Keratinocyte (primary cell): ENCODE data around the gene IL5RA. TPM values are rescaled to one million over a fixed set of nuclear protein-coding genes. Genes with fewer than 3 reads are reported as not detected.

Source experiments
- DNase-seq: peaks from one replicate; pipeline ENCODE4 v3.0.0-alpha.2; 2011; ENCODE audit warnings: low read depth, missing footprints, low spot score
- FAIRE-seq: peaks from 2 replicates; lab custom pipeline; 2011; peaks lifted over from hg19 to GRCh38; lab: Jason Lieb, UNC
- H2AFZ ChIP-seq: 2 replicates; pipeline ENCODE4 v1.6.0; 2012; ENCODE audit warnings: low read length, control low read depth, inconsistent platforms; ENCODE audit not compliant: control insufficient read depth
- H3K27ac ChIP-seq: 2 replicates; pipeline ENCODE4 v1.5.1; 2011; ENCODE audit warnings: low read length; ENCODE audit not compliant: control insufficient read depth, insufficient read depth
- H3K27me3 ChIP-seq: 3 replicates; pipeline ENCODE4 v1.6.0; 2011; ENCODE audit warnings: low read length; ENCODE audit not compliant: control insufficient read depth, insufficient read depth; ENCODE audit errors: extremely low read depth
- H3K36me3 ChIP-seq, 2 experiments: 2 replicates in 1 of 2; 3 replicates in 1 of 2; pipeline ENCODE4 v1.5.1; 2011; ENCODE audit warnings: low read length in 2 of 2, mild to moderate bottlenecking in 1 of 2; ENCODE audit not compliant: control insufficient read depth in 2 of 2, insufficient read depth in 2 of 2; ENCODE audit errors: extremely low read depth in 1 of 2
- H3K4me1 ChIP-seq: 3 replicates; pipeline ENCODE4 v1.5.1; 2011; ENCODE audit warnings: low read length; ENCODE audit not compliant: control insufficient read depth, insufficient read depth; ENCODE audit errors: extremely low read depth
- H3K4me2 ChIP-seq: 3 replicates; pipeline ENCODE4 v1.6.0; 2011; ENCODE audit warnings: low read depth, low read length; ENCODE audit not compliant: control insufficient read depth, insufficient read depth; ENCODE audit errors: extremely low read depth
- H3K4me3 ChIP-seq, 3 experiments: fragments of 200-600 bp in 1 of 3; sonication (generic) in 1 of 3; 2 replicates in 2 of 3; 3 replicates in 1 of 3; pipeline ENCODE4 v1.5.1; 2011 to 2016; ENCODE audit warnings: low read length in 3 of 3, mild to moderate bottlenecking in 3 of 3, control low read depth in 2 of 3, inconsistent platforms in 1 of 3, low read depth in 1 of 3, mixed read lengths in 1 of 3, mixed run types in 1 of 3, moderate library complexity in 1 of 3; ENCODE audit not compliant: control insufficient read depth in 2 of 3, insufficient read depth in 2 of 3; ENCODE audit errors: extremely low read depth in 1 of 3
- H3K79me2 ChIP-seq: 2 replicates; pipeline ENCODE4 v1.6.0; 2012; ENCODE audit warnings: low read length; ENCODE audit not compliant: control insufficient read depth, insufficient read depth
- H3K9ac ChIP-seq: 3 replicates; pipeline ENCODE4 v1.6.0; 2011; ENCODE audit warnings: low read length; ENCODE audit not compliant: control insufficient read depth, insufficient read depth; ENCODE audit errors: extremely low read depth
- H3K9me1 ChIP-seq: 3 replicates; pipeline ENCODE4 v1.6.0; 2011; ENCODE audit warnings: low read length; ENCODE audit not compliant: control insufficient read depth, insufficient read depth; ENCODE audit errors: extremely low read depth
- H3K9me3 ChIP-seq: 2 replicates; pipeline ENCODE4 v1.5.1; 2012; ENCODE audit warnings: low read depth, low read length; ENCODE audit not compliant: control insufficient read depth
- H4K20me1 ChIP-seq: 3 replicates; pipeline ENCODE4 v1.6.0; 2011; ENCODE audit warnings: low read length; ENCODE audit not compliant: control insufficient read depth, insufficient read depth; ENCODE audit errors: extremely low read depth
- CTCF ChIP-seq, 3 experiments: IDR thresholded peaks in 1 of 3; conservative IDR thresholded peaks in 1 of 3; optimal IDR thresholded peaks in 1 of 3; 2 replicates in 2 of 3; 3 replicates in 1 of 3; pipeline versions ENCODE3 to v1.5.1; 2011; ENCODE audit warnings: low read length in 3 of 3, mild to moderate bottlenecking in 3 of 3, moderate library complexity in 2 of 3, control low read depth in 1 of 3, inconsistent platforms in 1 of 3; ENCODE audit not compliant: insufficient read depth in 2 of 3; ENCODE audit errors: extremely low read depth in 1 of 3
- EZH2 ChIP-seq: IDR thresholded peaks from one replicate; pipeline ENCODE4 v1.6.1; 2012; ENCODE audit warnings: inconsistent platforms, mild to moderate bottlenecking, low read length, moderate library complexity
- dilution Hi-C: fragments of 300-500 bp; cut with MboI; formaldehyde crosslinking; loops from one replicate; pipeline ENCODE4 v1.7.0; 2020; ENCODE audit warnings: low sequenced_read_pairs; ENCODE audit not compliant: extremely low pct_ligation_motif_present
- polyA plus RNA-seq, 5 experiments: library from polyadenylated mRNA; depleted of rRNA in 3 of 5; stranded (reverse) in 3 of 5; stranded (forward) in 1 of 5; unstranded in 1 of 5; fragments of >200 nt; gene quantifications; 1 replicate in 1 of 5; 2 replicates in 3 of 5; 3 replicates in 1 of 5; pipeline versions ENCODE4 v1.2.1 to v1.2.3, GENCODE V29; 2011 to 2012; ENCODE audit warnings: missing spikeins in 2 of 5, low read depth in 1 of 5, low replicate concordance in 1 of 5

IL5RA gene
- polyA plus RNA-seq, 1 donor (not counting 4 experiments of a cell fraction or from before 2014, with no cell fraction given): not detected

- no peaks in the 10 kb centered on the region for H4K20me1 ChIP-seq
- H3K27me3 ChIP-seq: no peaks in the 10 kb centered on the region
- no peak overlapping the region for H3K4me3 ChIP-seq
- TF ChIP-seq EZH2: no peak
- no peak for TF ChIP-seq CTCF (optimal IDR thresholded peaks at IDR 0.05 in 1 of 3, IDR thresholded peaks at IDR 0.05 in 1 of 3, conservative IDR thresholded peaks at IDR 0.05 in 1 of 3; ENCODE audit: extremely low read depth in 1 of 3, insufficient read depth in 2 of 3, low read length in 3 of 3)
- H3K9me1 ChIP-seq: no peaks in the 10 kb centered on the region
- H3K4me1 ChIP-seq: no peaks in the 10 kb centered on the region
- no peak overlapping the region for H3K4me2 ChIP-seq
- FAIRE-seq: no peak
- no peaks in the 10 kb centered on the region for H3K36me3 ChIP-seq
- H3K27ac ChIP-seq: no peak overlapping the region
- H2AFZ ChIP-seq: no peak overlapping the region
- dilution Hi-C loops: no loop called here
- H3K9me3 ChIP-seq: no peaks in the 10 kb centered on the region
- DNase-seq: no peak
- no peak overlapping the region for H3K9ac ChIP-seq
- no peaks in the 10 kb centered on the region for H3K79me2 ChIP-seq
Observed at GRCh38 chr3:3105246-3105645, 4.9 kb downstream of the IL5RA start.

- TF ChIP-seq EZH2: no peak
- no peak for TF ChIP-seq CTCF (optimal IDR thresholded peaks at IDR 0.05 in 1 of 3, IDR thresholded peaks at IDR 0.05 in 1 of 3, conservative IDR thresholded peaks at IDR 0.05 in 1 of 3; ENCODE audit: extremely low read depth in 1 of 3, insufficient read depth in 2 of 3, low read length in 3 of 3)
- dilution Hi-C loops: no loop called here
- FAIRE-seq: no peak
Observed at GRCh38 chr3:3102751-3103150, 7.4 kb downstream of the IL5RA start.

More at GRCh38 chr3:3102751-3103150, 7.4 kb downstream of the IL5RA start:
- Histone ChIP-seq H3K36me3 (no peaks in the 10 kb centered on the region), H3K4me3 (no peak overlapping the region), H2AFZ (no peak overlapping the region), H3K27me3 (no peaks in the 10 kb centered on the region), H4K20me1 (no peaks in the 10 kb centered on the region), H3K4me2 (no peak overlapping the region), H3K9ac (no peak overlapping the region), H3K79me2 (no peaks in the 10 kb centered on the region), H3K27ac (no peak overlapping the region), H3K9me3 (no peaks in the 10 kb centered on the region), H3K4me1 (no peaks in the 10 kb centered on the region), H3K9me1 (no peaks in the 10 kb centered on the region)
- DNase-seq: no peak
